Ovary (tissue), 9 donors: ENCODE results near the gene LRMDA. TPM values are rescaled to one million over a fixed set of nuclear protein-coding genes. Genes with fewer than 3 reads are reported as not detected.

Experiments used
- DNase-seq, 5 donors: peaks; one replicate each; pipeline ENCODE4 v3.0.0-alpha.2; 2019 to 2020
- H3K27ac ChIP-seq, 2 donors: fragments of 200-600 bp; one replicate each; pipeline versions ENCODE4 v1.5.1 to v1.8.0; 2019 to 2022
- H3K27me3 ChIP-seq: fragments of 200-600 bp; one replicate; pipeline ENCODE4 v1.8.0; 2022
- H3K36me3 ChIP-seq: fragments of 200-600 bp; sonication (generic); one replicate; pipeline ENCODE4 v1.5.1; 2019
- H3K4me1 ChIP-seq: one replicate; pipeline ENCODE4 v1.8.1; 2013; ENCODE audit warnings: mild to moderate bottlenecking, moderate library complexity; ENCODE audit not compliant: insufficient read depth
- H3K4me3 ChIP-seq: fragments of 200-600 bp; sonication (generic); one replicate; pipeline ENCODE4 v1.5.1; 2017
- H3K9me3 ChIP-seq, 2 donors: fragments of 200-600 bp in 1 of 2; sonication (generic) in 1 of 2; one replicate each; pipeline versions ENCODE4 v1.5.1 to v1.8.1; 2013 to 2019; ENCODE audit warnings: mild to moderate bottlenecking in 1 of 2, moderate library complexity in 1 of 2
- EP300 ChIP-seq: sonication (generic); formaldehyde crosslinking; IDR thresholded peaks from one replicate; pipeline ENCODE4 v1.6.1; 2017; ENCODE audit warnings: antibody characterized with exemption
- POLR2A ChIP-seq: fragments of 450-650 bp; IDR thresholded peaks from one replicate; pipeline ENCODE4 v1.6.1; 2017; ENCODE audit warnings: antibody characterized with exemption, mild to moderate bottlenecking, moderate library complexity
- WGBS, 3 donors: extraction: QIAGEN DNeasy Blood & Tissue Kit in 1 of 3; methylation state at CpG; one replicate each; pipeline versions ENCODE4 v1.1.5 to v1.1.7; 2013 to 2017; 5-methylcytosine and 5-hydroxymethylcytosine counted together
- intact Hi-C, 4 donors: fragments of 100-400 bp; cut with DNase I; formaldehyde crosslinking; loops; one replicate each; pipeline versions ENCODE4 v1.11.0 to v1.15.1; 2022 to 2023
- polyA plus RNA-seq, 2 donors: library from polyadenylated mRNA; stranded (reverse); fragments of 200-250 nt in 1 of 2; fragments of 350-450 nt in 1 of 2; fragmentation: Illumina TruSeq in 1 of 2; extraction: RNeasy Lipid Tissue Mini Kit (QIAGEN cat#74804) in 1 of 2; gene quantifications; one replicate each; pipeline ENCODE4 v1.2.3, GENCODE V29; 2013 to 2014
- total RNA-seq, 7 donors: library from RNA; depleted of rRNA in 2 of 7; stranded (reverse); fragments of >200 nt in 2 of 7; fragmentation: NEBNext Ultra II Directional in 3 of 7; extraction: Animal tissue kit (Norgen Biotek cat#: 25700) in 3 of 7; gene quantifications; one replicate each; pipeline versions ENCODE4 v1.1.0 to v1.2.4, GENCODE V29; 2016 to 2023
- TF ChIP-seq, protein P1 (sequence below), 3 donors: fragments of 450-650 bp in 2 of 3; fragments of 200-600 bp in 1 of 3; IDR thresholded peaks; one replicate each; pipeline versions ENCODE4 v1.5.1 to v1.8.0; 2016 to 2022; ENCODE audit warnings: antibody characterized with exemption in 3 of 3, mild to moderate bottlenecking in 1 of 3
- donor health status: DM: no; HTN: no; CAD: no; lungs with moderate emphysema.
- donor health status: DM: no; HTN: no; CAD: no.
- donor health status: Bipolar disorder and iron deficiency.
- donor health status: DM: yes; HTN: yes; CAD: no.
- donor health status: DM: no; HTN: no; CAD: no.
- donor health status: DM: yes; HTN: yes; CAD: no.

The LRMDA gene
- total and polyA plus RNA-seq, 9 donors, result 14.8 to 30.7 (median 22.9) TPM

DNA sequence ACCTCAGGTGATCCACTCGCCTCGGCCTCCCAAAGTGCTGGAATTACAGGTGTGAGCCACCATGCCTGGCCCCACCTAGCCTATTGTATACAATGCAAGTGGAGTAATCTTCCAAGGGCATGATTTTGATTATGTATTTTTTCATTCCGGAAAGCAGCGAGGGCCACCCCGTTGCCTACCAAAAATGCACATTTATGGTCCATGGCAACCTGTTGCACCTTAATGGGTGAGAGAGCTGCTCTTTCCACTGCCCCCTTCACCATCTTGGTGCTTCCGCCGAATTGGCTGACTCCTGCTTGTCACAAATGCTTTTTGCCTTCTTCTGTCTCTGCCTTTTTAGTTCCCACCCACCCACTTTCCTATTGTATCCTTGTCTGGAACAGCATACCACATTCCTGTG is 699.5 kb downstream of the LRMDA start:
- 81 to 96% (median 82%) methylated on average over 7 of the region's 7 CpGs for WGBS, 3 donors
- Histone ChIP-seq H3K36me3 (no peaks in the 10 kb centered on the region), H3K4me3 (no peak overlapping the region), H3K9me3 (no peaks in the 10 kb centered on the region), H3K4me1 (peaks cover 5% of the 10 kb centered on the region), H3K27ac (no peak overlapping the region), H3K27me3 (no peaks in the 10 kb centered on the region)
- no peak for DNase-seq
- TF ChIP-seq EP300 (no peak), POLR2A (no peak)
- TF ChIP-seq, protein P1, sequence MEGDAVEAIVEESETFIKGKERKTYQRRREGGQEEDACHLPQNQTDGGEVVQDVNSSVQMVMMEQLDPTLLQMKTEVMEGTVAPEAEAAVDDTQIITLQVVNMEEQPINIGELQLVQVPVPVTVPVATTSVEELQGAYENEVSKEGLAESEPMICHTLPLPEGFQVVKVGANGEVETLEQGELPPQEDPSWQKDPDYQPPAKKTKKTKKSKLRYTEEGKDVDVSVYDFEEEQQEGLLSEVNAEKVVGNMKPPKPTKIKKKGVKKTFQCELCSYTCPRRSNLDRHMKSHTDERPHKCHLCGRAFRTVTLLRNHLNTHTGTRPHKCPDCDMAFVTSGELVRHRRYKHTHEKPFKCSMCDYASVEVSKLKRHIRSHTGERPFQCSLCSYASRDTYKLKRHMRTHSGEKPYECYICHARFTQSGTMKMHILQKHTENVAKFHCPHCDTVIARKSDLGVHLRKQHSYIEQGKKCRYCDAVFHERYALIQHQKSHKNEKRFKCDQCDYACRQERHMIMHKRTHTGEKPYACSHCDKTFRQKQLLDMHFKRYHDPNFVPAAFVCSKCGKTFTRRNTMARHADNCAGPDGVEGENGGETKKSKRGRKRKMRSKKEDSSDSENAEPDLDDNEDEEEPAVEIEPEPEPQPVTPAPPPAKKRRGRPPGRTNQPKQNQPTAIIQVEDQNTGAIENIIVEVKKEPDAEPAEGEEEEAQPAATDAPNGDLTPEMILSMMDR (IDR thresholded peaks at IDR 0.05), result no peak
- intact Hi-C loops, result no loop called here

DNA sequence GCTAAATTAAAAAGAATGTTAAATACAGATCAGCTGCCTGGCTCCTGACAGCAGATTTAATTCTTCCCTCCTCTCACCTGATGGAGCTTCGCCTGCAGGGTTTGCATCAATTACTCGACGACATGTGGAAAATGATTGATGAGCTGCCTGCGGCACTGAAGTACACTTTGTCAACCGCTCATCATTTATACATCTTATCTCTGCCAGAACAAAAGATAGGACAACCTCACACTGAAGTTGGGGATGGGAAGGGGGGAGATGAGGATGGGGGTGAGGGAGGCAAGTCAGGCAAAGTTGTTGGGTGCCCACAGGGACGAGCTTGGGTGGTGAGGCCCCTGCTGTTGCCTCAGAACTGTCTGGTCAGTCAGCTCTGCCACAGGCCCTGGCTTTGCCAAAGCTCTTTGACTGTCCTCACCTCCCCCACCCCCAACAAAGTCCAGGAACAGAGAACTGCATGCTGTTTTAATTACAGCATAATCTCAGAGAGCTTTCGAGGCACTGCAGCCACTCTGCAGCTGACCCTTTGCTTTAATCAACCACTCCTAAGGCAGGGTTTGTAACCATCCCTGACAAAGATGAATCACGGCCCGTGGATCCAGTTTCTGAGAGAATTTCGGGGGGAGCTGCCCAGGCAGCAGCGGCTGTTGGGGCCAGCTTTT is 702.3 kb downstream of the LRMDA start:
- H3K27me3 ChIP-seq, result no peaks in the 10 kb centered on the region
- no peaks in the 10 kb centered on the region for H3K4me1 ChIP-seq
- DNase-seq, result no peak
- H3K36me3 ChIP-seq, result no peaks in the 10 kb centered on the region
- 92 to 95% (median 94%) methylated on average over 11 of the region's 11 CpGs for WGBS, 3 donors
- intact Hi-C loops, result no loop called here
- H3K27ac ChIP-seq, result no peak overlapping the region
- TF ChIP-seq POLR2A (no peak), EP300 (no peak)
- TF ChIP-seq, protein P1 (IDR thresholded peaks at IDR 0.05), result no peak
- H3K9me3 ChIP-seq, result no peaks in the 10 kb centered on the region
- H3K4me3 ChIP-seq, result no peak overlapping the region

DNA sequence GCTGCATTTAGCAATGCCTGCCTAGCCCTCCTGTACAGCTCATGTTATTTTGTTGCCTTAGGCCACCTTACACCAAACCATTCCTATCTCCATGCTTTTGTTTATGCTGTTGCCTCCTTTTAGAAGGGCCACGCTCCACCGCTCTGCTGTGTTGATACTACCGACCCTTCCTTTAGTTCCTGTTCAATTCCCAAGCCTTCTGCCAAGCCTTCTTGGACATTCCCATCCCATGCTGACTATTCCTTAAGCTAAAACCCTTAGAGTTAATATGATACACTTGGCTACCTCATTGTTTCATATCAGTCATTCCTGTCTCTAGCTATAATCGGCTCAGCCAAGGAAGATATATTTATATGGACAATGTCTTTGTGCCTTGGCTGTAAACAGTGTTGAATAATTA is 705.5 kb downstream of the LRMDA start:
- TF ChIP-seq POLR2A (no peak), EP300 (no peak)
- TF ChIP-seq, protein P1 (IDR thresholded peaks at IDR 0.05), result no peak
- DNase-seq, result no peak
- Histone ChIP-seq H3K36me3 (no peaks in the 10 kb centered on the region), H3K4me1 (no peaks in the 10 kb centered on the region), H3K27me3 (no peaks in the 10 kb centered on the region), H3K27ac (no peak overlapping the region), H3K9me3 (no peaks in the 10 kb centered on the region), H3K4me3 (no peak overlapping the region)
- intact Hi-C loops, result no loop called here
- WGBS, 3 donors, result 91 to 92% (median 92%) methylated on average over 4 of the region's 4 CpGs

DNA sequence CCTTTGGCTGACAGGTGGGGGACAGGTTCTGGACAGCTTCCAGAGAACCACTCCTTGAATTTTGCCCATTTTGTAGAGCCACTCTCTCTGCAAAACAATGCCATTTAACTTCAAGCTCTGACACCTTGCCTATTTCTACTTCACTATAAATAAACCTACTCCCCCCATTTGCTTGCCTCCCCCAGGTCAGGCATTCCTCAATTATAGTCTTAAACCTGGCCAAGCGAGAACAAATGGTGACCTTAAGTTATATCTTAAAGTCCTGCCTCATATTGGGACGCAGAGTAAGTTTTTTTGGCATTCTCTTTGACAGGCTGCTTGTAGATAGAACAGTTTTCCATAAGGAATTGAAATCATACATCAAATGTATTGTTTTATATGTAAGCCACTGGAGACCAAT is 706.9 kb downstream of the LRMDA start:
- H3K27me3 ChIP-seq, result no peaks in the 10 kb centered on the region
- 86 to 91% (median 90%) methylated on average over 2 of the region's 2 CpGs for WGBS, 3 donors
- no peak overlapping the region for H3K4me3 ChIP-seq
- TF ChIP-seq EP300 (no peak), POLR2A (no peak)
- TF ChIP-seq, protein P1 (IDR thresholded peaks at IDR 0.05), result no peak
- H3K4me1 ChIP-seq, result no peaks in the 10 kb centered on the region
- no peaks in the 10 kb centered on the region for H3K36me3 ChIP-seq
- H3K27ac ChIP-seq, result no peak overlapping the region
- H3K9me3 ChIP-seq, result no peaks in the 10 kb centered on the region
- no peak for DNase-seq
- intact Hi-C loops, result no loop called here
